Muscle of arm (tissue), 12 donors: ENCODE measurements around the gene FAM131C. TPM values are rescaled to one million over a fixed set of nuclear protein-coding genes. Genes with fewer than 3 reads are reported as not detected.
"Not testable (repeated sequence)": the region's sequence is repeated elsewhere in the genome, so short reads cannot be mapped to it uniquely, and the experiment has no call there.

Experiments
- DNase-seq: peaks from one replicate; pipeline ENCODE4 v3.0.0-alpha.2; 2013
- polyA plus RNA-seq, 12 donors: library from polyadenylated mRNA; unstranded; fragments of 120-200 nt; gene quantifications; one replicate each; pipeline ENCODE4 v1.2.1, GENCODE V29; 2013; ENCODE audit not compliant: insufficient read length in 12 of 12

The FAM131C gene
- polyA plus RNA-seq, 12 donors, result 0.07 to 1.0 (median 0.25) TPM; not detected in 5

- no peak for DNase-seq
These were observed 4.2 kb upstream of the FAM131C start for GRCh38 chr1:16077406-16078245.

GRCh38 chr1:16076865-16077238, 3.4 kb upstream of the FAM131C start:
- DNase-seq, result no peak

GRCh38 chr1:16076031-16076864, 2.8 kb upstream of the FAM131C start:
- no peak for DNase-seq

GRCh38 chr1:16075337-16076030, 2.0 kb upstream of the FAM131C start:
- DNase-seq, result no peak

- DNase-seq, result no peak
These were observed 766 bp upstream of the FAM131C start for GRCh38 chr1:16074217-16074616.

GRCh38 chr1:16072616-16073484, 601 bp downstream of the FAM131C start:
- DNase-seq, result no peak

- no peak for DNase-seq
These were observed 1.4 kb downstream of the FAM131C start for GRCh38 chr1:16072095-16072494.

GRCh38 chr1:16071614-16072013, 1.8 kb downstream of the FAM131C start:
- DNase-seq, result no peak

- no peak for DNase-seq
These were observed 2.7 kb downstream of the FAM131C start for GRCh38 chr1:16070640-16071355.

GRCh38 chr1:16068356-16069270, 4.8 kb downstream of the FAM131C start:
- DNase-seq, result no peak

- no peak for DNase-seq
These were observed 5.5 kb downstream of the FAM131C start for GRCh38 chr1:16067933-16068332.

- no peak for DNase-seq
These were observed 6.2 kb downstream of the FAM131C start for GRCh38 chr1:16067127-16067768.

GRCh38 chr1:16066245-16066644, 7.2 kb downstream of the FAM131C start:
- no peak for DNase-seq

- DNase-seq, result no peak
These were observed 8.2 kb downstream of the FAM131C start for GRCh38 chr1:16065269-16065576.

- no peak for DNase-seq
These were observed 8.7 kb downstream of the FAM131C start for GRCh38 chr1:16064536-16065268.

- DNase-seq, result no peak
These were observed 9.5 kb downstream of the FAM131C start for GRCh38 chr1:16063921-16064320.

- no peak for DNase-seq
These were observed 10.1 kb downstream of the FAM131C start for GRCh38 chr1:16063226-16063829.

- not testable (repeated sequence) for DNase-seq
These were observed 10.8 kb downstream of the FAM131C start for GRCh38 chr1:16062687-16063075.
